A549 (cell line): ENCODE results near the gene RBM47.

Source experiments
- CBX2 ChIP-seq: fragments of 200-600 bp; sonication (generic); IDR thresholded peaks from 2 replicates; pipeline ENCODE4 v1.6.1; 2016; ENCODE audit warnings: low read depth, mild to moderate bottlenecking, borderline replicate concordance
- HDAC2 ChIP-seq: fragments of 200-600 bp; sonication (generic); IDR thresholded peaks from 2 replicates; pipeline ENCODE4 v1.6.1; 2016
- MYC ChIP-seq: IDR thresholded peaks from 2 replicates; pipeline ENCODE4 v1.6.1; 2012; ENCODE audit warnings: mild to moderate bottlenecking, inconsistent platforms, low read length, improper control_type of control experiment, borderline replicate concordance
- NR3C1 ChIP-seq: fragments of >200 bp; sonication (Bioruptor Twin); formaldehyde crosslinking; IDR thresholded peaks from 3 replicates; pipeline ENCODE4 v1.6.1; 2017
- POLR2A ChIP-seq: IDR thresholded peaks from 2 replicates; pipeline ENCODE4 v1.6.1; 2012; ENCODE audit warnings: mild to moderate bottlenecking, low read length
- TF ChIP-seq, protein P1 (sequence below): fragments of 250-450 bp; sonication (Bioruptor Pico); IDR thresholded peaks from 2 replicates; pipeline ENCODE4 v1.5.0; 2021; ENCODE audit warnings: mild to moderate bottlenecking, moderate library complexity, borderline replicate concordance
- TF ChIP-seq, protein P2 (sequence below): fragments of >200 bp; sonication (Bioruptor Twin); formaldehyde crosslinking; IDR thresholded peaks from 3 replicates; pipeline ENCODE4 v1.5.1; 2016
- TF ChIP-seq, protein P3 (sequence below): IDR thresholded peaks from 2 replicates; pipeline ENCODE4 v1.6.1; 2012; ENCODE audit warnings: low read depth, borderline replicate concordance

DNA sequence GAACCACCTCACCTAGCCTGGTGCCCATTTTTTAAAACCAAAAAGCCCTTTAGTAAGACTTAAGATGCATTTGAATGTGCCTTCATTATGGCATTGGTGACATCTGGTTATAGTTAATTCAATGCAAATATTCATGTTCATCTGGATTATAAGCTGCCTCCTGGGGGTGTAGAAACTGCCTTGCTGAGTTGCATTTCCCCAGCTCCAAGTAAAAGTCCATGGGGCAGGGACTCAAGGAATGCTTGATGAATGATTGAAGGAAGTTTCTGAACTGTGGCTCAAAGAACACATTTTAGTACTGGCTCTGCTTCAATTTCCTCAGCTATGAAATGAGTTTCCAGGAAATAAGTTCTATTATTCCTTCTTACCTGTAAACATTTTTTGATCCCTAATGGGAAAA, 18.5 kb upstream of the RBM47 start:
- TF ChIP-seq CBX2 (no peak), POLR2A (no peak), HDAC2 (no peak), NR3C1 (no peak), MYC (no peak)
- TF ChIP-seq, protein P1, sequence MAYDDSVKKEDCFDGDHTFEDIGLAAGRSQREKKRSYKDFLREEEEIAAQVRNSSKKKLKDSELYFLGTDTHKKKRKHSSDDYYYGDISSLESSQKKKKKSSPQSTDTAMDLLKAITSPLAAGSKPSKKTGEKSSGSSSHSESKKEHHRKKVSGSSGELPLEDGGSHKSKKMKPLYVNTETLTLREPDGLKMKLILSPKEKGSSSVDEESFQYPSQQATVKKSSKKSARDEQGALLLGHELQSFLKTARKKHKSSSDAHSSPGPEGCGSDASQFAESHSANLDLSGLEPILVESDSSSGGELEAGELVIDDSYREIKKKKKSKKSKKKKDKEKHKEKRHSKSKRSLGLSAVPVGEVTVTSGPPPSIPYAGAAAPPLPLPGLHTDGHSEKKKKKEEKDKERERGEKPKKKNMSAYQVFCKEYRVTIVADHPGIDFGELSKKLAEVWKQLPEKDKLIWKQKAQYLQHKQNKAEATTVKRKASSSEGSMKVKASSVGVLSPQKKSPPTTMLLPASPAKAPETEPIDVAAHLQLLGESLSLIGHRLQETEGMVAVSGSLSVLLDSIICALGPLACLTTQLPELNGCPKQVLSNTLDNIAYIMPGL (CRISPR knock-in tag) = no peak
- TF ChIP-seq, protein P2, sequence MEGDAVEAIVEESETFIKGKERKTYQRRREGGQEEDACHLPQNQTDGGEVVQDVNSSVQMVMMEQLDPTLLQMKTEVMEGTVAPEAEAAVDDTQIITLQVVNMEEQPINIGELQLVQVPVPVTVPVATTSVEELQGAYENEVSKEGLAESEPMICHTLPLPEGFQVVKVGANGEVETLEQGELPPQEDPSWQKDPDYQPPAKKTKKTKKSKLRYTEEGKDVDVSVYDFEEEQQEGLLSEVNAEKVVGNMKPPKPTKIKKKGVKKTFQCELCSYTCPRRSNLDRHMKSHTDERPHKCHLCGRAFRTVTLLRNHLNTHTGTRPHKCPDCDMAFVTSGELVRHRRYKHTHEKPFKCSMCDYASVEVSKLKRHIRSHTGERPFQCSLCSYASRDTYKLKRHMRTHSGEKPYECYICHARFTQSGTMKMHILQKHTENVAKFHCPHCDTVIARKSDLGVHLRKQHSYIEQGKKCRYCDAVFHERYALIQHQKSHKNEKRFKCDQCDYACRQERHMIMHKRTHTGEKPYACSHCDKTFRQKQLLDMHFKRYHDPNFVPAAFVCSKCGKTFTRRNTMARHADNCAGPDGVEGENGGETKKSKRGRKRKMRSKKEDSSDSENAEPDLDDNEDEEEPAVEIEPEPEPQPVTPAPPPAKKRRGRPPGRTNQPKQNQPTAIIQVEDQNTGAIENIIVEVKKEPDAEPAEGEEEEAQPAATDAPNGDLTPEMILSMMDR = no peak
- TF ChIP-seq, protein P3, sequence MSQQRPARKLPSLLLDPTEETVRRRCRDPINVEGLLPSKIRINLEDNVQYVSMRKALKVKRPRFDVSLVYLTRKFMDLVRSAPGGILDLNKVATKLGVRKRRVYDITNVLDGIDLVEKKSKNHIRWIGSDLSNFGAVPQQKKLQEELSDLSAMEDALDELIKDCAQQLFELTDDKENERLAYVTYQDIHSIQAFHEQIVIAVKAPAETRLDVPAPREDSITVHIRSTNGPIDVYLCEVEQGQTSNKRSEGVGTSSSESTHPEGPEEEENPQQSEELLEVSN = no peak
